Fibroblast of peridontal ligament (primary cell): Measurements from ENCODE around the gene TTC39C.

Experiments used
- DNase-seq: peaks from one replicate; pipeline ENCODE4 v3.0.0-alpha.2; 2010; ENCODE audit errors: extremely low read depth

TTC39C gene

DNA sequence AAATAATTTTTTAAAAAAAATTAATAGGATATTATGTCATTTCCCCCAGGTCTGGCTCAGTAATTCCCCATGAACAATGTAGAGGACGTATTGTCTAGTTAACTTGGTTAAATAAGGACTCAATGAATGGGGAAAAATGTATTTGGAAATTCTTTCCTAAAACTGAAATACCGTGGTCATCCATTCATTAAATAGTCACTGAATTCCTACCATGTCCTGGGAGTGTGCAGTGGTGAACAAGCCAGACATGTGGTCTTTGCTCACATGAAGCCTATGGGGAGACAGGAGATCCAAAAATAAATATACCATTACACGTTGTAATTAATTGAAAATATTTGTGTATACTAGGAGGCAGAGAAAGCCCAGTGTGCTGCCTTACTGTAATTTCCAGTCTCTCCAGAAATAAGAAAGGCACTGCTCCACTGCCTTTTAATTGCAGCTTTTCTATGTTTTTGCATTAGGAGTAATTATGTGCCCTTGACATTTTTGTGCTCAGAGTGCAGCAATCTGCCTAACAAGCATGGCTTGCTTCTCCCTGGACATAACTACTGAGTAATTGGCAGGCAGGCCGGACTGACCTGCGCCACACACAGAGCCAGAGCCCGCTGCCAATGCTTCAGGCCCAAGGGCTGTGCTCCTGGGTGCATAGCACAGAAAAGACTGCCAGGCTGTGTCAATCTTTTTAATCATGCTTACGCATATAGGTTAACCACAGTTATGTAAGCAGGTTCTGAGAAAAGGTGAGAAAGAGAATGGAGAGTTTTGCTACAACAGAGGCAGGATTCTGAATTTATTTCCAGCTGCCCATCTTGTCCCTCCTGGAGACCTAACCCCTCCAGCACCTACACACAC lies 22.2 kb upstream of the TTC39C start:
- DNase-seq: peak; percentile 26

- DNase-seq: no peak
These were observed 21.6 kb upstream of the TTC39C start for GRCh38 chr18:23992941-23993280.

DNA sequence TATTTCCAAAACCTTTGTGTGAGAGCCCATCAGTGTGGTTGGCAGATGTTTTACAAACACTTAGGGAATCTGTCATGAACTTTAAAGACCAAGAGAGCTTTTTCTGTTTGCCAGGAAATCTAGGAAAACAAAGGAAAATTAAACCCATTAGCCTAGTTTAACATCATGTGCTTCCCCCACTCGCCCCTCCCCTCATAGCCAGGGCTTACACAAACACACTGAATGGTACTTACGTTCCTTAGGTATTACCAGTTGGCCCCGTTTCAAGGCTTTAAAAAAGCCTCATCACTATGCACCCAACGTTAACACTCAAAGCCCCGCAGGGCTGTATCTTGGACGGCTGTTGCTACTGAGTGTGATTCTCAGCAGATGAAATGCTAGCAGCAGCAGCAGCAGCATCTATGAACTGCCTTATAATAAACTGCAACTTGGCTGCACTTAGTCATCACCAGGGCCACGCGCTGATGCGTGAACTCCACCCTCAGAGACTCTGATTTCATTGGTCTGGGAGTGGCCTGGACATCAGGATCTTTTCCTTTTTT lies 20.1 kb upstream of the TTC39C start:
- DNase-seq: peak; percentile 84

- no peak for DNase-seq
These were observed 19.4 kb upstream of the TTC39C start for GRCh38 chr18:23995180-23995579.

GRCh38 chr18:23998018-23998417 lies 16.5 kb upstream of the TTC39C start:
- DNase-seq: no peak

DNA sequence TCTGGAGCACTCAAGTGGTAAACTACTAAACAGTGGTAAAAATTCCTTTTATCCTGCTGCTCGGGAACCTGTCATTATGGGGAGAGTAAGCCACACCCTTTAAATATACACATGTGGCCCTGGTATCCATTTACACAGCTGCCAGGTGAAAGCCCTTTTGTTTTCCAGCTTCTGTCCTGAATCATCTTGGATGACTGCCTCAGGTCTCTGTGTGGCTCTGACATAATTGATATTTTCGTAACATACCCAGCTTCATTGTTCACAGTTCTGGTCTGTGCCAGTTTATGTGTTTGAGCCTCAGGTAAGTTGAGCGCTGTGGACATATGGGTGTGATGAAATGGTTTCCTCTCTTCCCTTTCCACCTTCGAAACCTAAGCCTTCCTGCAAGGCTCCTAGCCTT lies 15.7 kb upstream of the TTC39C start:
- no peak for DNase-seq

DNA sequence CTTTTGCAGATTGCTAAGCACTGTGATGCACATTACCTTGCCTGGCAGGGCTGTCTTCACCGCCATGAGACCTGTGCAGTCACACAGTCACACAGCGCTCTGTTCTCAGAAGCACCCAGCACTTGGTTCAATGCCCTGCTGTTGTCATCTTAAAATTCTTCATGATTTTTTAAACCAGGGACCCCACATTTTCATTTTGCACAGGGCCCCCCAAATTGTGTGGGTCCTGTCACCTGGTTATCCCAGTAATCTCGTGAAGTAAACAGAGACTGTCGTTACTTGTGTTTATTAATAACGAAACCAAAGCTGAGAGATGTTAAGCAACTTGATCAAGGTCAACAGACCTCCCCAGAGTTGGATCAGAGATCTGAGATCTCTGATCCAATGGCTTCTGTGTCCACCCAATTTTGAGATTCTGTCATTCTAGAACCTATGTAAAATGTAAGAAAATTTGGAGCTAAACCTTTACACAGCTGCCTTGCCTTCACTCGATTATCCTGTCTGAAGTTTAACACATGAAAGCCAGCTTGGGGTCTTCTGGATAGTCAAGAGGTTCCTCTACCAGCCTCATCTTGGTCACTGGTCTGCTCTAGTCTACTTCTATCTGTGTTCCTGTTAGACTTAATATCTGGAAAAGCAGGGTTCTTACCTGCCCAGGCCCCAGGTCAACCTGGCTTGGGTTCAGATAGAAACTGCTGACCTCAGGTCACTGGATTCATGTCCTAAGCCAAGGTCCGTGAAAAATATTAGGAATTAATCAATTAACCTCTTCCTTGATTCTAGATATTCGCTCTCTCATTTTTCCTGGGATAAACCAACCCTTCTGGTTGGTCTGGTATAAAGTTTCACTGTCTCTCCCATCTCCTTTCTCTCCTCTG lies 13.7 kb upstream of the TTC39C start:
- DNase-seq: no peak

GRCh38 chr18:24002479-24002878 lies 12.1 kb upstream of the TTC39C start:
- no peak for DNase-seq

- DNase-seq: no peak
These were observed 11.3 kb upstream of the TTC39C start for GRCh38 chr18:24003288-24003687.

DNA sequence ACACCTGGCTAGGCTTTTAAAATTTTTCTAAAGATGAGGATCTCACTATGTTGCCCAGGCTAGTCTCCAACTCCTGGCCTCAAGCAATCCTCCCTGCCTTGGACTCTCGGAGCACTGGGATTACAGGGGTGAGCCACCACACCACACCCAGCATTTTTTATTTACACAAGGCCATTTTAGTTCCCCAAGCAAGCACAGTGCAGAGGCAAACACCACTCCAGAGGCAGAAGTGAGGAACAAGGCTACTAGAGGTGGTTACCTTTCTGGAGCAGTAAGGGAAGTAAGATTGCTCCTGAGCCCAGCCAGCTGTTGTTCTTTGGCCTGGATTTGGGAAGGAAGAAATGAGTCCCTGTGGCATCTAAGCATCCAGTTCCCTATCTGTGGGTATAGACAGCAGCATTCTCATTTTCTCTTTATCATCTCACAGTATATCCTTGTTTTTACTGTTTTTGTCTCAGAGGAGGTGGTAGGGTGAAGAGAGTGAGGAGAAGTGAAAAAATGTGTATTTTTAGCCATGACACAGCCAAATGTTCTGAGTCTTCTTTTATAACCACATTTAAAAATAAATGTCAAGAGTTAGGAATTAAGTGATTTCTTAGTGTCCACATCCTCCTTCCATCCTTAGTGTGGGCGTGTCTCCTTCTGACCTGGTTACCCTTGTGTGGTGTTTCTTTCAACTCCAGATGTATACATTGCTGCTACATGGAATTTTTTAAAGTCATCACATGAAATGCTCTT lies 10.5 kb upstream of the TTC39C start:
- DNase-seq: no peak

GRCh38 chr18:24006712-24007313 lies 7.7 kb upstream of the TTC39C start:
- no peak for DNase-seq

- no peak for DNase-seq
These were observed 5.3 kb upstream of the TTC39C start for GRCh38 chr18:24009246-24009645.

DNA sequence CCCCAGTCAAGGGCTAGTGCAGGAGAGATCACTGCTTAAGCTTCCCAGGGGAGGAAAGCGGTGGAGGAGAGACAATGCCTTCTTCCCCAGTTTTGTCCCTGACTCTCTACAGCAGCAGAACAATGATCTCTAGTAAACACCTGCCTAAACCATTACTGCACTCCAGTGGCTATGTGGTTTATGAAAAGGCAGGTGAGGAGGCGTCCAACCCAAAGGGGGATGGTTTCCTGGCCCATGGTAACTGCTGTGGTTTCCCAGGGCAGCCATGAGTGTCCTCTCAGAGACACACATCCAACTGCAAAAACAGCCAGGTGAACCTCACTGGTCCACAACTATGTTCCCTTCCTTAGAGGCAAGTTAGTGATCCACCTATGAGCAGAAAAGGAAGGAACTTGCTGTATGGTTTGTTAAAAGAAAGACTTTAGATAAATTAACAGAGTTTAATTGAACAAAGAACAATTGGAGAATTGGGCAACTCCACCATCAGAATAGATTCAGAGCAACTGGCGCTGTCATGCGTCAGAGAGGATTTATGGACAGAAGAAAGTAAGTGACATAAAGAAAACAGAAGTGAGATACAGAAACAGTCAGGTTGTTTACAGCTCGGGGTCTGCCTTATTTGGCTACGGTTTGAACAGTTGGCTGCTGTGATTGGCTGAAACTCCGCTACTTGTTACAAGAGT lies 4.8 kb upstream of the TTC39C start:
- DNase-seq: no peak

DNA sequence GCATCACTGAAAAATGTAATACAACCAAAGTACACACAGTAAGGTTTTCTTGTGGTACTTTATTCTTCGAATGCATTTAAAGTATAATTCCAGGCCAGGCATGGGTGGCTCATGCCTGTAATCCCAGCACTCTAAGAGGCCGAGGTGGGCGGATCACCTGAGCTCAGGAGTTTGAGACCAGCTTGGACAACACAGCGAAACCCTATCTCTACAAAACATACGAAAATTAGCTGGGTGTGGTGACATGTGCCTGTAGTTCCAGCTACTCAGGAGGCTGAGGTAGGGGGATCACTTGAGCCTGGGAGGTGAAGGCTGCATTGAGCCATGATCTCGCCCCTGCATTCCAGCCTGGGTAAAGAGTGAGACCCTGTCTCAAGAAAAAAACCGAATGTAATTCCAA lies 3.9 kb upstream of the TTC39C start:
- no peak for DNase-seq

GRCh38 chr18:24011123-24011917 lies 3.2 kb upstream of the TTC39C start:
- no peak for DNase-seq

DNA sequence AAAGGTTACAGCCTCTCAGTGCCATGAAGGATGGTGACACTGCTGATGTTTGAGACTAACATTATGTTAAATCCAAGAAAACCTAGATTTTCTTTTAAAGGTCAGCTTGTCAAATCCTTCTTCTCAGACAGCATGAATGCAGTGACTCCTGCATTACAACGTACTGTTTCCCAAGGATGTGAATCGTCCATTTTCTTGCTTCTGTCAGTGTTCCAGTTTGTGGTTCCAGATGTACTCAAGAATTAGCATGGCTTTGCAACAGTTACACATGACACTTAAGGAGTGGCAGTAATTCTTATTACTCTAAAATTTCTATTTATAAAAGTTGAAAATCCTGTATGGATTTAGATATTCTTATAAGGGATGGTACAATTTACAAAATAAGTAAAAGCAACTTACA lies 1.5 kb upstream of the TTC39C start:
- no peak for DNase-seq

DNA sequence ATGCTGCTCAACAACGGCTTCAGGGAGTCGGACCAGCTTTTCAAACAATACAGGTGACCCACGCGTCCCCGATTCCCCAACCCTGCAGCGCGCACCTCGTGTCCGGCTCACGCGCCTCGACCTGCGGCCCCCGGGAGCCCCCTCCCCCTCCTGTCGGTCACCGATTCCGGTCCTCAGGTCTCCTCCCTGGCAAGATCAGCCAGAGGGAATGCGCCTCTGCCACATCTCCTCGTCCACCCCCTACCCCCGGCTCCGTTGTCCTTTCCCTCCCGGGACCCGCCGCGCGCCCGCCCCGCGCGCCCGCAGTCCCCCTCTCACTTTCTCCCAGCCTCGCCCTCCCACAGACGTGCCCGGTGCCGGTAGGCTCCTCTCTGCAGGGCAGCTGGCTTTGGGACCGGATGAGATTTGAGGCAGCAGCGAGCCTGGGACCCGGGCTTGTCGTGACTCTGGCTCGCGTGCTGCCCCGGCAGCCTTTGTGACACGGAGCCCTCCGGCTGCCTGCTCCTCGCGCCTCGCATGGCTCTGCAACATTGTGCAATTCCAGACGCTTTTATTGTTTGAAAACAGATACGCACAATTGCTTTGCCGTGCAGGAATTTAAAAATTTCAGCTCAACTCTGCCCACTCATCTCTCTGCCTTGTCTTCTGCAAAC lies 558 bp downstream of the TTC39C start:
- peak; percentile 91 for DNase-seq

GRCh38 chr18:24015639-24016631 lies 1.4 kb downstream of the TTC39C start:
- peak; percentile 10 for DNase-seq
